MG63 (cell line): Measurements from ENCODE around the gene TC2N. TPM values are rescaled to one million over a fixed set of nuclear protein-coding genes. Genes with fewer than 3 reads are reported as not detected.

Source experiments
- DNase-seq: peaks from one replicate; pipeline ENCODE4 v3.0.0-alpha.2; 2020
- H3K27me3 ChIP-seq: fragments of 250-450 bp; sonication (Bioruptor Pico); 2 replicates; pipeline ENCODE4 v1.5.1; 2020; ENCODE audit warnings: mild to moderate bottlenecking, moderate library complexity
- H3K36me3 ChIP-seq: fragments of 250-450 bp; sonication (Bioruptor Pico); 2 replicates; pipeline ENCODE4 v1.5.1; 2020; ENCODE audit warnings: mild to moderate bottlenecking, moderate library complexity
- H3K4me3 ChIP-seq: fragments of 250-450 bp; sonication (Bioruptor Pico); 2 replicates; pipeline ENCODE4 v1.5.1; 2020; ENCODE audit warnings: mild to moderate bottlenecking, moderate library complexity
- H3K9me3 ChIP-seq: fragments of 250-450 bp; sonication (Bioruptor Pico); 2 replicates; pipeline ENCODE4 v1.5.1; 2020; ENCODE audit warnings: mild to moderate bottlenecking, moderate library complexity
- total RNA-seq: library from RNA; depleted of rRNA; stranded (reverse); fragments of >200 nt; shearing (Covaris generic); gene quantifications from 2 replicates; pipeline ENCODE4 v1.2.3, GENCODE V29; 2014; ENCODE audit warnings: low replicate concordance

The TC2N gene
- total RNA-seq, 1 experiment from 2014 or later, result 0.53 TPM

GRCh38 chr14:91893007-91893406, 25.7 kb upstream of the TC2N start:
- no peaks in the 10 kb centered on the region for H3K9me3 ChIP-seq
- peak; percentile 20 for DNase-seq
- H3K27me3 ChIP-seq, result no peaks in the 10 kb centered on the region
- no peak overlapping the region for H3K4me3 ChIP-seq
- H3K36me3 ChIP-seq, result no peaks in the 10 kb centered on the region

DNA sequence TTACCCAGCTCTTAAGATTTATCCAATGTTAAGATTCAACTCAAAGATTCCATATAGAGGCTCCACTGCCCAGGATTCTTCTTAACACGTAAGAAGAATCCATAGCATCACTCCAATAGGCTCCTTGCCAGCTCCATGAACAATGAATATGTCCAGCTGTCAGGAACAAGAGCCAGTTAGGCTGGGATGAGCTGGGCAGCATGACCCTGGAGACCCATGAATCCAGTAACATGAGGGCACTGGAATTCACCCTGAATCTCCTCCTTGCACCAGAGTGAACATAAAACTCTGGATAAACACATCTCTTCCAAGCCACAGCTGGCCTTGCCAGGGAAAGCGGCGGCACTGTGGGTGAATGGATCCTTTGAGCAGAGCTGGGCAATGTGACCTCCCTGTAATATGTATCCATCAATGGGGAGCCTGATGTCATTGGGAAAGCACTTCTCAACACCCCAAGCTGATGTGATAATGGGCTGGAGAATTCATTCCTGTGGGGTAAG, 24.4 kb upstream of the TC2N start:
- H3K27me3 ChIP-seq, result no peaks in the 10 kb centered on the region
- peak; percentile 94 for DNase-seq
- no peaks in the 10 kb centered on the region for H3K36me3 ChIP-seq
- H3K9me3 ChIP-seq, result no peaks in the 10 kb centered on the region
- no peak overlapping the region for H3K4me3 ChIP-seq

- no peak for DNase-seq
Observed at GRCh38 chr14:91891101-91891500, 23.8 kb upstream of the TC2N start.

GRCh38 chr14:91890291-91890749, 23.0 kb upstream of the TC2N start:
- Histone ChIP-seq H3K9me3 (no peaks in the 10 kb centered on the region), H3K27me3 (no peaks in the 10 kb centered on the region), H3K4me3 (no peak overlapping the region), H3K36me3 (no peaks in the 10 kb centered on the region)
- DNase-seq, result no peak

More at GRCh38 chr14:91891101-91891500, 23.8 kb upstream of the TC2N start:
- no peaks in the 10 kb centered on the region for H3K27me3 ChIP-seq
- no peaks in the 10 kb centered on the region for H3K9me3 ChIP-seq
- H3K4me3 ChIP-seq, result no peak overlapping the region
- no peaks in the 10 kb centered on the region for H3K36me3 ChIP-seq

GRCh38 chr14:91889477-91890211, 22.3 kb upstream of the TC2N start:
- no peaks in the 10 kb centered on the region for H3K9me3 ChIP-seq
- no peak overlapping the region for H3K4me3 ChIP-seq
- no peaks in the 10 kb centered on the region for H3K36me3 ChIP-seq
- no peaks in the 10 kb centered on the region for H3K27me3 ChIP-seq
- no peak for DNase-seq

DNA sequence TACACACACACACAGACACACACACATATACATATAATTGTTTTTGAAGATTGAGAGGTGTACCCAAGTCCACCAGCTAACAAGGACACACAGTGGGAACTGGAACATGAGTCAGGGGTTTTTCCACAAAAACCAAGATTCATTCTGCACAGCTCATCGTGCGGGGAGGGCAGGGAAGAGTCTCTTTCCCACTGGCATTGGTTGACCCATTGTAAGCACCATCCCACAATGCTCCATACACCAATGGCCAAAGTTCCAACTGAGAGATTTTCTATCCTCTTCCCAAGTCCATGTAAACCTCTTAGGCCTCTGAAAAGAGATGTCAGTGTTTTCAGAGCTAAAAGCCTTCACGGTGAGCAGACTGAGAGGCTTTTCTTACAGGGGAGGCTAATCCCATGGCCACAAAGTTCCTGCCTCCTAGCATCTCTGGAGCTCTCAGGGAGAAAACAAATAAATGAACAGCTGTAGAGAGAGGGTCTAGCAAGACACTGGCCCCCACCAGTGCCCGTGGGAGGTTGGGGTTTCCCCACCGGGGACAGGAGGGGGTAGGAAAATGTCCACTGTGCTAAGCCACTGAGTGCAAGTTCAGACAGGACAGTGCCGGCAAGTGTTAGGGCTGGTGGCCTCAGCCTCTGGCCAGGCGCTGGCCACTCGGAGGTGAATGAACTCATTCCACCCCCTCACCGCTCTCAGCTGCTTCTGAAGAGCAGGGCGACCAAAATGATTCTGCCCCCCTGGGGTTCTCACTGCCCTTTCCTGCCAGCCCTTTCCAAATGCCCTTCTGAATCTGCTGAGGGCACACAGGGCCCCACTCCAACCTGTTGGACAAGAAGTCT, 21.5 kb upstream of the TC2N start:
- DNase-seq, result no peak
- H3K9me3 ChIP-seq, result no peaks in the 10 kb centered on the region
- no peaks in the 10 kb centered on the region for H3K27me3 ChIP-seq
- no peaks in the 10 kb centered on the region for H3K36me3 ChIP-seq
- H3K4me3 ChIP-seq, result no peak overlapping the region

- no peak overlapping the region for H3K4me3 ChIP-seq
- H3K27me3 ChIP-seq, result no peaks in the 10 kb centered on the region
- H3K36me3 ChIP-seq, result no peaks in the 10 kb centered on the region
- H3K9me3 ChIP-seq, result no peaks in the 10 kb centered on the region
- no peak for DNase-seq
Observed at GRCh38 chr14:91886961-91887360, 19.6 kb upstream of the TC2N start.

- Histone ChIP-seq H3K9me3 (no peaks in the 10 kb centered on the region), H3K36me3 (no peaks in the 10 kb centered on the region), H3K4me3 (no peak overlapping the region)
Observed at GRCh38 chr14:91885839-91886238, 18.5 kb upstream of the TC2N start.

DNA sequence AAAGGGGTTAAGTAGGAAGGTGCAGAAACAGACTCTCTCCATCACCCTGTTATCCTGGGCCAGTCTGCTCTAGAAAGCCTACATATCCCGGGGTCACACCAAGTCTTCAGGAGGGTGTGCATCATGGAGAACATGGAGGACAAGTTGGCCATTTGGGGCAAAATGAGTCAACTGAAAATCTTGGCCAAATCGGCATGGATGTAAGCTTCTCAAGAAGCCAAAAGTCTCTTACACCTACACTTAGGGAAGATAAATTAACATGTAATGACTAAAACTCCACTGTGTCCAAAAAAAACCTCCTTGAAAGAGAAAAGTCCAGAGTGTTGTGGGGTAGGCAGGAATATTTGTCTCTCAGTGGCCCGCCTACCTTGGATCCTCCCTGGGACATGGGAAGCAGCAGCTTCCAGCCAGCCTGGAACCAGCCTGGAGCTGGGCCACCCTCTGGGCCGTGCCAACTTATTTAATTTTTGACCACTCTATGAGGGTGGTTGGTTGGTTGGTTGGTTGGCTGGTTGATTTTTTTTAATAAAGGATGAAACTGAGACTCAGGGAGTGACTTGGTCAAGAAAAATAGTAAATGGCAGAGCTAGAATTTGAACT, 17.9 kb upstream of the TC2N start:
- no peaks in the 10 kb centered on the region for H3K9me3 ChIP-seq
- peak; percentile 52 for DNase-seq
- H3K4me3 ChIP-seq, result no peak overlapping the region
- no peaks in the 10 kb centered on the region for H3K36me3 ChIP-seq
- no peaks in the 10 kb centered on the region for H3K27me3 ChIP-seq

More at GRCh38 chr14:91885839-91886238, 18.5 kb upstream of the TC2N start:
- no peak for DNase-seq
- H3K27me3 ChIP-seq, result no peaks in the 10 kb centered on the region

- H3K4me3 ChIP-seq, result no peak overlapping the region
- DNase-seq, result no peak
- no peaks in the 10 kb centered on the region for H3K27me3 ChIP-seq
- H3K9me3 ChIP-seq, result no peaks in the 10 kb centered on the region
- no peaks in the 10 kb centered on the region for H3K36me3 ChIP-seq
Observed at GRCh38 chr14:91884664-91885063, 17.3 kb upstream of the TC2N start.

GRCh38 chr14:91883753-91884152, 16.4 kb upstream of the TC2N start:
- Histone ChIP-seq H3K4me3 (no peak overlapping the region), H3K27me3 (no peaks in the 10 kb centered on the region), H3K36me3 (no peaks in the 10 kb centered on the region), H3K9me3 (no peaks in the 10 kb centered on the region)
- DNase-seq, result no peak

- no peaks in the 10 kb centered on the region for H3K27me3 ChIP-seq
- H3K36me3 ChIP-seq, result no peaks in the 10 kb centered on the region
Observed at GRCh38 chr14:91882776-91883175, 15.4 kb upstream of the TC2N start.

GRCh38 chr14:91882369-91882768, 15.0 kb upstream of the TC2N start:
- no peaks in the 10 kb centered on the region for H3K9me3 ChIP-seq
- no peak for DNase-seq
- no peaks in the 10 kb centered on the region for H3K36me3 ChIP-seq
- no peaks in the 10 kb centered on the region for H3K27me3 ChIP-seq
- no peak overlapping the region for H3K4me3 ChIP-seq

More at GRCh38 chr14:91882776-91883175, 15.4 kb upstream of the TC2N start:
- H3K4me3 ChIP-seq, result no peak overlapping the region
- no peaks in the 10 kb centered on the region for H3K9me3 ChIP-seq
- no peak for DNase-seq

- no peak for DNase-seq
- H3K36me3 ChIP-seq, result no peaks in the 10 kb centered on the region
- H3K9me3 ChIP-seq, result no peaks in the 10 kb centered on the region
- H3K27me3 ChIP-seq, result no peaks in the 10 kb centered on the region
- no peak overlapping the region for H3K4me3 ChIP-seq
Observed at GRCh38 chr14:91879196-91879595, 11.9 kb upstream of the TC2N start.

DNA sequence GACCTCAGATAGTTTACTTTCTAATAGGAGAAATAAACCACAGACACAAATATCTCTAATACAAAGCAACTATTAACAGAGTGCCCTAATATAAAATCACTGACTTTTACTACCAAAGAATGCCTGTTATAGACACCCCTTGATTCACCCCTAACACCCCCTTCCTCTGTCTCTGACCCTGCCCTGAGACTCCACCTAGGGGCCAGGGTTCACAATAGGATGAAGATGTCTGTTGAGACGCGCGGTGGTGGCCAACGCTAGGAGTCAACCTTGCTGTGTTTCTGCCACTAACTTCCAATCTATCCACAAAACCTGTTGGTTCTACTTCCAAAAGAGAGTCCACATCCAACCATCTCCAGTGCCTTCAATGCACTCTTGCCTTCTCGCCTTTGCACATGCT, 10.9 kb upstream of the TC2N start:
- Histone ChIP-seq H3K4me3 (no peak overlapping the region), H3K27me3 (no peaks in the 10 kb centered on the region), H3K36me3 (no peaks in the 10 kb centered on the region), H3K9me3 (no peaks in the 10 kb centered on the region)
- DNase-seq, result no peak

DNA sequence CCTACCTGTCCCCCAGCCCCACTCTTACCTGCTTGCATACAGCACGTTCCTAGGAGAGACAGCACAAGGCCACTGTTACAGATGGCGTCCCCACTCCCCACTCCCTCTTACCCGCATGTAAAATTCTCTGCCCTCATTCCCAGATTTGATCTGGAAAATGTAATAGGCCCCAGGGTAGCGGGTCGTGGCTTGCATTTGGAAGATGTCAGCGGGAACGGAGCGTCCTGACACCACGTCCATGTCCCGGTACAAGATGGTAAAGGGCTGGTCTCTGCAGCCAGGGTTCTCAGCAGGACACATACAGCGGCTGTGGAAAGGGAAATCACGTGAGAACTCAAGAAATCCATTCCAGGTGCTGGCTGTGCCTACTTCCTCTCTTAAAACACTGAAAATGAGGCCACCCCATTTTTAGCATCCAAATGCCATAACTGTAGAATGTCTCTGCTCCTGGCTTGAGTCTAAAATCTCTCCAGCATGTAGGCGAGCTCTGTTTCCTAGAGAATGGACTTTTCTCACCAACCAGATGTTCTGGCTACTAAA, 10.1 kb upstream of the TC2N start:
- Histone ChIP-seq H3K4me3 (no peak overlapping the region), H3K9me3 (no peaks in the 10 kb centered on the region), H3K27me3 (no peaks in the 10 kb centered on the region), H3K36me3 (no peaks in the 10 kb centered on the region)
- DNase-seq, result no peak

DNA sequence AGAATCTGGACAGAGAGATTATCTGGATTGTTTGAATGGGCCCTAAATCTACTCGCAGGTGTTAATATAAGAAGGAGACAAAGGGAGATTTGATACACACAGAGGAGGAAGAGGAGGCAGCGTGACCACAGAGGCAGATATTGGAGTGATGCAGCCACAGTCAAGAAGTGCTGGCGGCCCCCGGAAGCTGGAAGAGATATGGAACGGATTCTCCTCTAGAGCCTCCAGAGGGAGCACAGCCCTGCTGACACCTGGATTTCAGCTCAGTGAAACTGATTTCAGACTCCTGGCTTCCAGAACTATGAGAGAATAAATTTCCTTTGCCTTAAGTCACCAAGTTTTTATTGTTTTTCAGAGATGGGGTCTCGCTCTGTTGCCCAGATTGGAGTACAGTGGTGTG, 9.2 kb upstream of the TC2N start:
- H3K27me3 ChIP-seq, result no peaks in the 10 kb centered on the region
- no peaks in the 10 kb centered on the region for H3K9me3 ChIP-seq

More for the DNA sequence above, 9.2 kb upstream of the TC2N start:
- H3K4me3 ChIP-seq, result no peak overlapping the region
- no peaks in the 10 kb centered on the region for H3K36me3 ChIP-seq
- no peak for DNase-seq
